SK-N-SH treated with all-trans-retinoic acid at 6 μM for 48 hours (cell line): ENCODE results near the gene NFAT5.

Experiments used
- ATAC-seq: fragments of 200-7000 bp; cut with Tn5 transposase; 3 replicates; pipeline ENCODE4 v1.9.1; 2020; ENCODE audit warnings: mild to moderate bottlenecking, moderate library complexity
- ARNTL ChIP-seq: fragments of 450-650 bp; formaldehyde crosslinking; IDR thresholded peaks from 2 replicates; pipeline ENCODE4 v1.5.0; 2020; ENCODE audit warnings: low read depth, mild to moderate bottlenecking, moderate library complexity, borderline replicate concordance
- BACH2 ChIP-seq: fragments of 250-450 bp; sonication (Bioruptor Pico); IDR thresholded peaks from 2 replicates; pipeline ENCODE4 v1.9.0; 2021; ENCODE audit warnings: mild to moderate bottlenecking, borderline replicate concordance
- CSDC2 ChIP-seq: fragments of 250-450 bp; sonication (Bioruptor Pico); IDR thresholded peaks from 2 replicates; pipeline ENCODE4 v1.5.0; 2020; ENCODE audit warnings: mild to moderate bottlenecking, moderate library complexity
- ESRRG ChIP-seq: fragments of 250-450 bp; sonication (Bioruptor Pico); IDR thresholded peaks from 2 replicates; pipeline ENCODE4 v1.6.1; 2021; ENCODE audit warnings: mild to moderate bottlenecking
- GLIS3 ChIP-seq: fragments of 250-450 bp; sonication (Bioruptor Pico); IDR thresholded peaks from 2 replicates; pipeline ENCODE4 v1.5.0; 2020; ENCODE audit warnings: mild to moderate bottlenecking, moderate library complexity
- OSR1 ChIP-seq: fragments of 250-450 bp; sonication (Bioruptor Pico); IDR thresholded peaks from 2 replicates; pipeline ENCODE4 v1.8.0; 2022; ENCODE audit warnings: moderate library complexity, mild to moderate bottlenecking, inconsistent platforms
- PPARA ChIP-seq: fragments of 250-450 bp; sonication (Bioruptor Pico); IDR thresholded peaks from 2 replicates; pipeline ENCODE4 v1.5.0; 2020; ENCODE audit warnings: mild to moderate bottlenecking, borderline replicate concordance
- RARB ChIP-seq: fragments of 250-450 bp; sonication (Bioruptor Pico); IDR thresholded peaks from 2 replicates; pipeline ENCODE4 v1.8.0; 2021; ENCODE audit warnings: mild to moderate bottlenecking, moderate library complexity
- SNAI2 ChIP-seq: fragments of 250-450 bp; sonication (Bioruptor Pico); IDR thresholded peaks from 2 replicates; pipeline ENCODE4 v1.5.0; 2020; ENCODE audit warnings: mild to moderate bottlenecking, moderate library complexity
- TCF4 ChIP-seq: fragments of 250-450 bp; sonication (Bioruptor Pico); IDR thresholded peaks from 2 replicates; pipeline ENCODE4 v1.8.0; 2021; ENCODE audit warnings: mild to moderate bottlenecking, moderate library complexity, borderline replicate concordance
- TOX ChIP-seq: fragments of 250-450 bp; sonication (Bioruptor Pico); IDR thresholded peaks from 2 replicates; pipeline ENCODE4 v1.8.0; 2021; ENCODE audit warnings: mild to moderate bottlenecking, moderate library complexity, borderline replicate concordance
- ZFP3 ChIP-seq: fragments of 250-450 bp; sonication (Bioruptor Pico); IDR thresholded peaks from 2 replicates; pipeline ENCODE4 v1.5.0; 2020; ENCODE audit warnings: mild to moderate bottlenecking, moderate library complexity
- ZNF565 ChIP-seq: fragments of 450-650 bp; formaldehyde crosslinking; conservative IDR thresholded peaks from 2 replicates; pipeline ENCODE4 v1.5.0; 2020; ENCODE audit warnings: low read depth, mild to moderate bottlenecking, moderate library complexity
- ZNF70 ChIP-seq: fragments of 450-650 bp; formaldehyde crosslinking; IDR thresholded peaks from 2 replicates; pipeline ENCODE4 v1.5.0; 2020; ENCODE audit warnings: mild to moderate bottlenecking, moderate library complexity
- ZNF8 ChIP-seq: fragments of 450-650 bp; formaldehyde crosslinking; IDR thresholded peaks from 2 replicates; pipeline ENCODE4 v1.5.0; 2020; ENCODE audit warnings: mild to moderate bottlenecking, moderate library complexity
- TF ChIP-seq, protein P1 (sequence below): fragments of 250-450 bp; sonication (Bioruptor Pico); IDR thresholded peaks from 2 replicates; pipeline ENCODE4 v1.5.1; 2021; ENCODE audit warnings: mild to moderate bottlenecking, moderate library complexity
- TF ChIP-seq, protein P2 (sequence below): fragments of 250-450 bp; sonication (Bioruptor Pico); IDR thresholded peaks from 2 replicates; pipeline ENCODE4 v1.5.1; 2020; ENCODE audit warnings: low read depth, mild to moderate bottlenecking, moderate library complexity
- TF ChIP-seq, protein P3 (sequence below): fragments of 250-450 bp; sonication (Bioruptor Pico); IDR thresholded peaks from 2 replicates; pipeline ENCODE4 v1.5.0; 2020; ENCODE audit warnings: mild to moderate bottlenecking, moderate library complexity

The NFAT5 gene

DNA sequence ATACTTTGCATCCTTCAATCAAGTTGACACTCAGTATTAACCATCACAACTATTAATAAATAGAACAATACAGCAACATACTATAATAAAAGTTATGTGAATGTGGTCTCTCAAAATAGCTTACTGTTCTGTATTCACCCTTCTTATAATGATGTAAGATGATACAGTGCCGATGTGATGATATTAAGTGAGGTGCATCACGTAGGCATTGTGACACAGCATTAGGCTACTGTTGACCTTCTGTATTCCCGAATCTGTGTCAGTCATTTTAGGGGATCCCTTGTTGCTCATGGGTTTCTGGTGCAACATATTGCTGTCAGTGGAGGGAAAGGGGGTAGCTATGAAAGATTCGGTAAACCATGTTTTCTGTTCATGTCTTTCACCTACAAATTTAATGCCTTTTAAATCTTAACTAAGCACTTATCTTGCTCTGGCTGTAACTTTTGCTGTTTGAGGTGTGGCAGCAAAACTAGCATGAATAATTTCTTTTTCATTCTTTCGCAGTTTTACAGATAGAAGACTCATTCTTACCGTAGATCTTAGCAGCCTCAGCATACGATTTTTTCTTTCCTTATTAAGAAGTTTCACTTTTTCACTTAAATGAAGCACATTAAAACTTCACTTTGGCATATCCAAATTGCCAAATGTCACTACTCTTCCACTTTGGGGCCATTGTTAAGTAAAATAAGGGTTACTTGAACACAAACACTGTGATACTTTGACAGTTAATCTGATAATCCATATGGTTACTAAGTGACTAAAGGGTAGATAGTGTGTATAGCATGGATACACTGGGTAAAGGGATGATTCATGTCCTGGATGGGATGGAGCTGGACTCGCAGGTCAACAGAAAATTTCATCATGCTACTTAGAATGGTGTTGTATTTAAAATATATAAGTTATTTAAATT, 29.6 kb downstream of the NFAT5 start (continued):
- no peak for TF ChIP-seq ZNF565 (CRISPR knock-in tag)
- no peak for TF ChIP-seq TCF4 (CRISPR knock-in tag)
- TF ChIP-seq ZNF70 (CRISPR knock-in tag): no peak
- TF ChIP-seq, all 23 proteins: peak for 0

DNA sequence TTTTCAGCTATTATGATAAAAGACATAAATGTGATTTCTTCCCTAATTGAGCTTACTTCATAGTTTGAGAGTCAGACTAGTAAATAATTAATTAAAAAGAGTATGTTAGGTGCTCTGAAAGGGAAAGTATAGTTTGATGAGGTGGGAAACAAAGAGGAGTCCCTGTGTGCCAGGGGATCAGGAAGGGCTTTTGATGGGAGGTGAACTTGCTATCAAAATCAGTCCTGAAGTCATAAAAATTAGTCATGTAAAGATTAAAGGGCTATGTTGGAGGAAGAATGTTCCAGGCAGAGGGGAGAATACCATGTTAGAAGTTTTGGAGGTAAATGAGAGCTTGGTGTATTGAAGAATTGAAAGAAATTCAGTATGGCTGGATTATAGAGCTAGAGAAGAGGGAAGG, 31.0 kb downstream of the NFAT5 start:
- TF ChIP-seq ESRRG (CRISPR knock-in tag): no peak
- TF ChIP-seq TCF4 (CRISPR knock-in tag): no peak
- TF ChIP-seq, protein P1, sequence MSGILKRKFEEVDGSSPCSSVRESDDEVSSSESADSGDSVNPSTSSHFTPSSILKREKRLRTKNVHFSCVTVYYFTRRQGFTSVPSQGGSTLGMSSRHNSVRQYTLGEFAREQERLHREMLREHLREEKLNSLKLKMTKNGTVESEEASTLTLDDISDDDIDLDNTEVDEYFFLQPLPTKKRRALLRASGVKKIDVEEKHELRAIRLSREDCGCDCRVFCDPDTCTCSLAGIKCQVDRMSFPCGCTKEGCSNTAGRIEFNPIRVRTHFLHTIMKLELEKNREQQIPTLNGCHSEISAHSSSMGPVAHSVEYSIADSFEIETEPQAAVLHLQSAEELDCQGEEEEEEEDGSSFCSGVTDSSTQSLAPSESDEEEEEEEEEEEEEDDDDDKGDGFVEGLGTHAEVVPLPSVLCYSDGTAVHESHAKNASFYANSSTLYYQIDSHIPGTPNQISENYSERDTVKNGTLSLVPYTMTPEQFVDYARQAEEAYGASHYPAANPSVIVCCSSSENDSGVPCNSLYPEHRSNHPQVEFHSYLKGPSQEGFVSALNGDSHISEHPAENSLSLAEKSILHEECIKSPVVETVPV (CRISPR knock-in tag): no peak
- no peak for TF ChIP-seq CSDC2 (CRISPR knock-in tag)
- no peak for TF ChIP-seq OSR1 (CRISPR knock-in tag)
- no peak for TF ChIP-seq ZNF70 (CRISPR knock-in tag)
- TF ChIP-seq ARNTL: no peak
- no peak for TF ChIP-seq ZNF565 (CRISPR knock-in tag)
- no peak for TF ChIP-seq RARB (CRISPR knock-in tag)
- TF ChIP-seq, protein P2, sequence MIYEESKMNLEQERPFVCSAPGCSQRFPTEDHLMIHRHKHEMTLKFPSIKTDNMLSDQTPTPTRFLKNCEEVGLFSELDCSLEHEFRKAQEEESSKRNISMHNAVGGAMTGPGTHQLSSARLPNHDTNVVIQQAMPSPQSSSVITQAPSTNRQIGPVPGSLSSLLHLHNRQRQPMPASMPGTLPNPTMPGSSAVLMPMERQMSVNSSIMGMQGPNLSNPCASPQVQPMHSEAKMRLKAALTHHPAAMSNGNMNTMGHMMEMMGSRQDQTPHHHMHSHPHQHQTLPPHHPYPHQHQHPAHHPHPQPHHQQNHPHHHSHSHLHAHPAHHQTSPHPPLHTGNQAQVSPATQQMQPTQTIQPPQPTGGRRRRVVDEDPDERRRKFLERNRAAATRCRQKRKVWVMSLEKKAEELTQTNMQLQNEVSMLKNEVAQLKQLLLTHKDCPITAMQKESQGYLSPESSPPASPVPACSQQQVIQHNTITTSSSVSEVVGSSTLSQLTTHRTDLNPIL (CRISPR knock-in tag): no peak
- no peak for TF ChIP-seq TOX (CRISPR knock-in tag)
- no peak for TF ChIP-seq SNAI2 (CRISPR knock-in tag)
- no peak for TF ChIP-seq GLIS3 (CRISPR knock-in tag)
- no peak for TF ChIP-seq ZFP3
- no peak for TF ChIP-seq PPARA (CRISPR knock-in tag)
- ATAC-seq: no peak

DNA sequence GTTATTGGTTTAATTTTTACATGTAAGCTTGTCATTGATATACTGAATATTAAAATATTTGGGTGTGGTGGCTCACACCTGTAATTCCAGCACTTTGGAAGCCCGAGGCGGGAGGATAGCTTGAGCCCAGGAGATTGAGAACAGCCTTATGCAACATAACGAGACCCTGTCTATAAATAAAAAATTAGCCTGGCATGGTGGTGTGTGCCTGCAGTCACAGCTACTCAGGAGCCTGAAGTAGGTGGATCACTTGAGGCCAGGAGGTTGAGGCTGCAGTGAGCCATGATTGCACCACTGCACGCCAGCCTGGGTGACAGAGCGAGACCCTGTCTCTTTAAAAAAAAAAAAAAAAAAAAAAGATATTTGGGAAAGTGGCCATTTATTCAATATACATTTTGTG, 32.3 kb downstream of the NFAT5 start:
- TF ChIP-seq, protein P1 (CRISPR knock-in tag): no peak
- TF ChIP-seq ESRRG (CRISPR knock-in tag) (no peak), SNAI2 (CRISPR knock-in tag) (no peak), ZNF565 (CRISPR knock-in tag) (no peak), PPARA (CRISPR knock-in tag) (no peak), ZFP3 (no peak)
- TF ChIP-seq, protein P3, sequence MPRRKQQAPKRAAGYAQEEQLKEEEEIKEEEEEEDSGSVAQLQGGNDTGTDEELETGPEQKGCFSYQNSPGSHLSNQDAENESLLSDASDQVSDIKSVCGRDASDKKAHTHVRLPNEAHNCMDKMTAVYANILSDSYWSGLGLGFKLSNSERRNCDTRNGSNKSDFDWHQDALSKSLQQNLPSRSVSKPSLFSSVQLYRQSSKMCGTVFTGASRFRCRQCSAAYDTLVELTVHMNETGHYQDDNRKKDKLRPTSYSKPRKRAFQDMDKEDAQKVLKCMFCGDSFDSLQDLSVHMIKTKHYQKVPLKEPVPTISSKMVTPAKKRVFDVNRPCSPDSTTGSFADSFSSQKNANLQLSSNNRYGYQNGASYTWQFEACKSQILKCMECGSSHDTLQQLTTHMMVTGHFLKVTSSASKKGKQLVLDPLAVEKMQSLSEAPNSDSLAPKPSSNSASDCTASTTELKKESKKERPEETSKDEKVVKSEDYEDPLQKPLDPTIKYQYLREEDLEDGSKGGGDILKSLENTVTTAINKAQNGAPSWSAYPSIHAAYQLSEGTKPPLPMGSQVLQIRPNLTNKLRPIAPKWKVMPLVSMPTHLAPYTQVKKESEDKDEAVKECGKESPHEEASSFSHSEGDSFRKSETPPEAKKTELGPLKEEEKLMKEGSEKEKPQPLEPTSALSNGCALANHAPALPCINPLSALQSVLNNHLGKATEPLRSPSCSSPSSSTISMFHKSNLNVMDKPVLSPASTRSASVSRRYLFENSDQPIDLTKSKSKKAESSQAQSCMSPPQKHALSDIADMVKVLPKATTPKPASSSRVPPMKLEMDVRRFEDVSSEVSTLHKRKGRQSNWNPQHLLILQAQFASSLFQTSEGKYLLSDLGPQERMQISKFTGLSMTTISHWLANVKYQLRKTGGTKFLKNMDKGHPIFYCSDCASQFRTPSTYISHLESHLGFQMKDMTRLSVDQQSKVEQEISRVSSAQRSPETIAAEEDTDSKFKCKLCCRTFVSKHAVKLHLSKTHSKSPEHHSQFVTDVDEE (CRISPR knock-in tag): no peak
- no peak for ATAC-seq

- no peak for TF ChIP-seq ESRRG (CRISPR knock-in tag)
- no peak for TF ChIP-seq ARNTL
- no peak for TF ChIP-seq TCF4 (CRISPR knock-in tag)
- no peak for TF ChIP-seq PPARA (CRISPR knock-in tag)
- no peak for TF ChIP-seq ZNF8
- no peak for TF ChIP-seq ZFP3
- TF ChIP-seq BACH2: no peak
- TF ChIP-seq, protein P3 (CRISPR knock-in tag): no peak
- no peak for TF ChIP-seq TOX (CRISPR knock-in tag)
- no peak for ATAC-seq
Measured at GRCh38 chr16:69599731-69600130, 34.0 kb downstream of the NFAT5 start.
